Gastrocnemius medialis (tissue), 4 donors: ENCODE results near the gene ABCC4. TPM values are rescaled to one million over a fixed set of nuclear protein-coding genes. Genes with fewer than 3 reads are reported as not detected.

Source experiments
- ATAC-seq, 2 donors: fragments of 150-250 bp; one replicate each; pipeline ENCODE4 v1.9.1; 2016
- DNase-seq, 2 donors: peaks; one replicate each; pipeline ENCODE4 v3.0.0-alpha.2; 2019
- H3K27ac ChIP-seq, 4 donors: fragments of 200-600 bp; sonication (generic); 1 replicate in 1 of 4; 2 replicates in 3 of 4; pipeline ENCODE4 v1.5.1; 2016 to 2018; ENCODE audit warnings: mild to moderate bottlenecking in 2 of 4, moderate library complexity in 1 of 4
- H3K27me3 ChIP-seq, 3 donors: fragments of 200-600 bp; sonication (generic) in 2 of 3; 1 replicate in 1 of 3; 2 replicates in 2 of 3; pipeline versions ENCODE4 v1.5.1 to v1.6.0; 2016 to 2019; ENCODE audit warnings: mild to moderate bottlenecking in 1 of 3, moderate library complexity in 1 of 3
- H3K36me3 ChIP-seq, 2 donors: fragments of 200-600 bp; sonication (generic) in 1 of 2; one replicate each; pipeline ENCODE4 v1.5.1; 2017 to 2018
- H3K4me1 ChIP-seq, 2 donors: fragments of 200-600 bp; sonication (generic) in 1 of 2; one replicate each; pipeline ENCODE4 v1.5.1; 2016 to 2017; ENCODE audit warnings: mild to moderate bottlenecking in 2 of 2
- H3K4me3 ChIP-seq, 4 donors: fragments of 200-600 bp; sonication (generic) in 3 of 4; 1 replicate in 1 of 4; 2 replicates in 3 of 4; pipeline ENCODE4 v1.5.1; 2016 to 2019; ENCODE audit warnings: mild to moderate bottlenecking in 2 of 4
- H3K9me3 ChIP-seq, 3 donors: fragments of 200-600 bp; sonication (generic) in 2 of 3; 1 replicate in 1 of 3; 2 replicates in 2 of 3; pipeline ENCODE4 v1.5.1; 2016 to 2019
- CTCF ChIP-seq, 5 experiments: fragments of 450-650 bp in 3 of 5; fragments of 200-600 bp in 2 of 5; sonication (generic) in 2 of 5; IDR thresholded peaks in 4 of 5; conservative IDR thresholded peaks in 1 of 5; 1 replicate in 4 of 5; 2 replicates in 1 of 5; pipeline ENCODE4 v1.5.1; 2016 to 2019; ENCODE audit warnings: antibody characterized with exemption in 5 of 5, mild to moderate bottlenecking in 3 of 5, moderate library complexity in 3 of 5
- POLR2A ChIP-seq, 2 donors: fragments of 450-650 bp; IDR thresholded peaks; one replicate each; pipeline ENCODE4 v1.6.1; 2017; ENCODE audit warnings: antibody characterized with exemption in 2 of 2, mild to moderate bottlenecking in 2 of 2, moderate library complexity in 2 of 2
- in situ Hi-C, 4 donors: fragments of 200-750 bp; cut with MboI; loops; one replicate each; pipeline versions ENCODE4 v1.15.0 to v1.8.0; 2017; ENCODE audit warnings: low sequenced_read_pairs in 4 of 4
- intact Hi-C: fragments of 100-400 bp; cut with DNase I; formaldehyde crosslinking; loops from one replicate; pipeline ENCODE4 v1.15.1; 2023; ENCODE audit warnings: low total_unique reads
- total RNA-seq, 4 donors: library from RNA; depleted of rRNA; stranded (reverse); fragments of >200 nt; gene quantifications; one replicate each; pipeline versions ENCODE4 v1.1.0 to v1.2.3, GENCODE V29; 2016

ABCC4 gene
- total RNA-seq, 4 donors from 2014 or later: 5.4 to 16.2 (median 11.9) TPM

GRCh38 chr13:95191821-95192563 lies 109.3 kb downstream of the ABCC4 start:
- TF ChIP-seq POLR2A (IDR thresholded peaks at IDR 0.05) (no peak), CTCF (IDR thresholded peaks at IDR 0.05 in 4 of 5, conservative IDR thresholded peaks at IDR 0.05 in 1 of 5) (peak; percentile 74 to 83 (median 80))
- intact Hi-C loops: loop anchor here (1.0 to 10.0 kb wide), 3 partner anchors 105 to 643 kb away; no protein-coding TSS in a partner anchor

GRCh38 chr13:95188128-95188527 lies 113.1 kb downstream of the ABCC4 start:
- Histone ChIP-seq H3K4me1 (peaks cover 10 to 12% of the 10 kb centered on the region in 2 donors), H3K4me3 (no peak overlapping the region), H3K27me3 (no peaks in the 10 kb centered on the region), H3K9me3 (no peaks in the 10 kb centered on the region), H3K27ac (peak overlapping the region in 3 of 4 donors; percentile 21 to 48 (median 34)), H3K36me3 (no peaks in the 10 kb centered on the region)
- ATAC-seq: peak; percentile 76 to 82
- DNase-seq: peak; percentile 41 to 67
- intact Hi-C loops (loop anchor here (5.0 kb wide), 1 partner anchor 289 kb away; no protein-coding TSS in a partner anchor), in situ Hi-C loops (no loop called here)
- TF ChIP-seq POLR2A (IDR thresholded peaks at IDR 0.05): no peak
- no peak for TF ChIP-seq CTCF (IDR thresholded peaks at IDR 0.05 in 4 of 5, conservative IDR thresholded peaks at IDR 0.05 in 1 of 5)

More at GRCh38 chr13:95191821-95192563, 109.3 kb downstream of the ABCC4 start:
- Histone ChIP-seq H3K4me1 (peaks cover 18 to 23% of the 10 kb centered on the region in 2 donors), H3K27ac (peak overlapping the region; percentile 43 to 70 (median 60)), H3K27me3 (no peaks in the 10 kb centered on the region), H3K9me3 (no peaks in the 10 kb centered on the region), H3K36me3 (no peaks in the 10 kb centered on the region), H3K4me3 (no peak overlapping the region)
- peak; percentile 31 to 72 for DNase-seq
- ATAC-seq: peak; percentile 60 to 69
- in situ Hi-C loops: loop anchor here in 3 of 4 donors (5.0 to 10.0 kb wide), 3 partner anchors 103 to 215 kb away; no protein-coding TSS in a partner anchor

GRCh38 chr13:95185851-95186250 lies 115.4 kb downstream of the ABCC4 start:
- TF ChIP-seq POLR2A (IDR thresholded peaks at IDR 0.05) (no peak), CTCF (IDR thresholded peaks at IDR 0.05 in 4 of 5, conservative IDR thresholded peaks at IDR 0.05 in 1 of 5) (no peak)
- in situ Hi-C loops (no loop called here), intact Hi-C loops (loop anchor here (5.0 kb wide), 1 partner anchor 291 kb away; no protein-coding TSS in a partner anchor)
- no peaks in the 10 kb centered on the region for H3K36me3 ChIP-seq
- ATAC-seq: no peak
- no peak overlapping the region for H3K4me3 ChIP-seq
- no peaks in the 10 kb centered on the region for H3K27me3 ChIP-seq
- no peaks in the 10 kb centered on the region for H3K9me3 ChIP-seq
- no peak for DNase-seq
- no peak overlapping the region for H3K27ac ChIP-seq
- peaks cover 7 to 14% of the 10 kb centered on the region in 2 donors for H3K4me1 ChIP-seq

- ATAC-seq (no peak), DNase-seq (no peak)
- H3K9me3 ChIP-seq: no peaks in the 10 kb centered on the region
- H3K4me3 ChIP-seq: no peak overlapping the region
- H3K36me3 ChIP-seq: no peaks in the 10 kb centered on the region
- no peaks in the 10 kb centered on the region for H3K27me3 ChIP-seq
- H3K4me1 ChIP-seq: peaks cover 7 to 18% of the 10 kb centered on the region in 2 donors
- in situ Hi-C loops (no loop called here), intact Hi-C loops (loop anchor here (5.0 kb wide), 1 partner anchor 292 kb away; no protein-coding TSS in a partner anchor)
- H3K27ac ChIP-seq: no peak overlapping the region
- no peak for TF ChIP-seq POLR2A (IDR thresholded peaks at IDR 0.05)
- no peak for TF ChIP-seq CTCF (IDR thresholded peaks at IDR 0.05 in 4 of 5, conservative IDR thresholded peaks at IDR 0.05 in 1 of 5)
Observed at GRCh38 chr13:95185311-95185710, 115.9 kb downstream of the ABCC4 start.
